DND-41 (cell line): ENCODE measurements around the gene ALKBH5.

Experiments
- EZH2 ChIP-seq: IDR thresholded peaks from 3 replicates; pipeline ENCODE4 v1.6.1; 2012; ENCODE audit warnings: borderline replicate concordance, low read depth, mild to moderate bottlenecking, moderate library complexity, low read length, inconsistent platforms; ENCODE audit not compliant: severe bottlenecking
- TF ChIP-seq, protein P1 (sequence below): IDR thresholded peaks from 2 replicates; pipeline ENCODE4 v1.5.1; 2012; ENCODE audit warnings: borderline replicate concordance, low read length, moderate library complexity, mild to moderate bottlenecking; ENCODE audit not compliant: poor library complexity, severe bottlenecking; ENCODE audit errors: extremely low read depth

DNA sequence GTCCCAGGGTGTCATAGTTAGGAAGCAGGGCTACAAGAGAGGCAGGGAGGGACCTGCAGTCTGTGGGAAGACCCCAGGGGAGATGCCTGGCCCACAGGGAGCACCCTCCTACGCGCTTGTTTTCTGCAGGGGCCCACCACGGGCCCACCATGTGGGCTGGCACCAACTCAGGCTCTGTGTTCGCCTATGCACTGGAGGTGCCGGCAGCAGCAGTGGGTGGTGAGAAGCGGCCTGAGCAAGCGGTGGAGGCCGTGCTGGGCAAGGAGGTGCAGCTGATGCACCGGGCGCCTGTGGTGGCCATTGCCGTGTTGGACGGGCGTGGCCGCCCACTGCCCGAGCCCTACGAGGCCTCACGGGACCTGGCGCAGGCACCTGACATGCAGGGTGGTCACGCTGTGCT is 56.8 kb downstream of the ALKBH5 start:
- TF ChIP-seq, protein P1, sequence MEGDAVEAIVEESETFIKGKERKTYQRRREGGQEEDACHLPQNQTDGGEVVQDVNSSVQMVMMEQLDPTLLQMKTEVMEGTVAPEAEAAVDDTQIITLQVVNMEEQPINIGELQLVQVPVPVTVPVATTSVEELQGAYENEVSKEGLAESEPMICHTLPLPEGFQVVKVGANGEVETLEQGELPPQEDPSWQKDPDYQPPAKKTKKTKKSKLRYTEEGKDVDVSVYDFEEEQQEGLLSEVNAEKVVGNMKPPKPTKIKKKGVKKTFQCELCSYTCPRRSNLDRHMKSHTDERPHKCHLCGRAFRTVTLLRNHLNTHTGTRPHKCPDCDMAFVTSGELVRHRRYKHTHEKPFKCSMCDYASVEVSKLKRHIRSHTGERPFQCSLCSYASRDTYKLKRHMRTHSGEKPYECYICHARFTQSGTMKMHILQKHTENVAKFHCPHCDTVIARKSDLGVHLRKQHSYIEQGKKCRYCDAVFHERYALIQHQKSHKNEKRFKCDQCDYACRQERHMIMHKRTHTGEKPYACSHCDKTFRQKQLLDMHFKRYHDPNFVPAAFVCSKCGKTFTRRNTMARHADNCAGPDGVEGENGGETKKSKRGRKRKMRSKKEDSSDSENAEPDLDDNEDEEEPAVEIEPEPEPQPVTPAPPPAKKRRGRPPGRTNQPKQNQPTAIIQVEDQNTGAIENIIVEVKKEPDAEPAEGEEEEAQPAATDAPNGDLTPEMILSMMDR = no peak
- TF ChIP-seq EZH2 = no peak
